Measurements from ENCODE around the gene ZEB1. TPM values are rescaled to one million over a fixed set of nuclear protein-coding genes. Genes with fewer than 3 reads are reported as not detected.

ZEB1 gene
- total and polyA plus RNA-seq, 2 of the 8 experiments (the other 6 are each of a cell fraction or from before 2014, with no cell fraction given): 0.08 to 0.15 TPM

DNA sequence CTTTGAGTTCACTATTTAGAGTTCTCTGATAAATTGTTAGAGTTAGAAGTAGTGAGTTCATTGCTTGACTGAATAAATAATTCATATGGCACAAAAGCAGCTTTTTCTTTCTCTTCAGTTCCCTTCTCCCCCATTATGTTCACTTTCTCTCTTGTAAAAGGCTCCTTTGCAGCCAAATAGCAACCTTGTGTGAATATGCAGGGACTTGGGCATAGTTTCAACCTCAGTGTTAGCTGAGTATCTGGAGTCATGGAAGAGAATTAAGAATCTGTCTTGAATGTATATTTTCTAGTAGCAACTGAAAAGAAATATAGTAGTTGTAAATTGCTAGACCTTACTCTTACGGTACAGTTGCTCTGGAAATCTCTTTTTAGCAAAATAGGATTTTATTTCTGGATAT is 31.9 kb downstream of the ZEB1 start:
- FAIRE-seq (no peak), DNase-seq (ENCODE audit: low read depth in 1 of 2, low spot score in 2 of 2) (no peak)
- ChIA-PET POLR2A (ENCODE audit: partially characterized antibody) (no interaction called here), CTCF (ENCODE audit: partially characterized antibody) (no interaction called here)
- Histone ChIP-seq H3K9me3 (ENCODE audit: insufficient read depth in 2 of 2, low read depth in 1 of 2, low read length in 1 of 2) (no peaks in the 10 kb centered on the region), H3K4me3 (ENCODE audit: extremely low read depth in 1 of 4, insufficient read depth in 2 of 4, low read depth in 3 of 4, low read length in 4 of 4) (no peak overlapping the region), H3K23ac (ENCODE audit: insufficient read length) (no peak overlapping the region), H3K4me1 (replicated peaks in 1 of 4; ENCODE audit: control insufficient read depth in 3 of 4, insufficient read depth in 4 of 4, low read length in 3 of 4) (peaks cover 0 to 3% (median 1%) of the 10 kb centered on the region in 4 experiments; a peak in 1 of 7 replicates), H2BK5ac (ENCODE audit: low read depth, low read length) (no peak overlapping the region), H3K56ac (replicated peaks; ENCODE audit: insufficient read length, low read depth, low read length) (no peak overlapping the region), H3K23me2 (ENCODE audit: low read depth, low read length) (no peaks in the 10 kb centered on the region; the same call in 1 of the 2 replicates), H3K27ac (ENCODE audit: low read depth, low read length) (no peak overlapping the region), H3K36me3 (ENCODE audit: control insufficient read depth in 2 of 4, insufficient read depth in 4 of 4, low read length in 3 of 4) (no peaks in the 10 kb centered on the region), H4K20me1 (replicated peaks in 1 of 2; ENCODE audit: control insufficient read depth in 1 of 2, insufficient read depth in 2 of 2, low read length in 2 of 2) (no peaks in the 10 kb centered on the region), H2AFZ (ENCODE audit: low read length) (0 out of 2 replicates have a peak overlapping the region, but pooled peaks have one; percentile 26), H3K79me2 (ENCODE audit: control insufficient read depth in 1 of 2, insufficient read depth in 2 of 2, low read length in 2 of 2) (no peaks in the 10 kb centered on the region), H2BK12ac (ENCODE audit: low read depth, low read length) (no peak overlapping the region), H2BK15ac (ENCODE audit: low read length) (no peak overlapping the region), H3K4me2 (ENCODE audit: insufficient read depth in 1 of 2, low read depth in 2 of 2, low read length in 2 of 2) (no peak overlapping the region), H3K18ac (ENCODE audit: extremely low read depth, low read length) (no peak overlapping the region), H3K79me1 (ENCODE audit: low read depth, low read length) (no peaks in the 10 kb centered on the region), H3K27me3 (replicated peaks in 1 of 4; ENCODE audit: control insufficient read depth in 3 of 4, extremely low read depth in 1 of 4, insufficient read depth in 3 of 4, low read length in 3 of 4) (peaks cover 0 to 1% (median 0%) of the 10 kb centered on the region in 4 experiments; a peak in 2 of 7 replicates), H3K9ac (replicated peaks in 1 of 4; ENCODE audit: extremely low read depth in 1 of 4, low read depth in 3 of 4, low read length in 3 of 4) (no peak overlapping the region), H3K14ac (ENCODE audit: insufficient read length) (no peak overlapping the region), H4K8ac (ENCODE audit: extremely low read depth, insufficient read depth, low read length) (no peak overlapping the region), H4K91ac (replicated peaks; ENCODE audit: insufficient read length, low read length) (no peak overlapping the region), H3K4ac (replicated peaks; ENCODE audit: insufficient read length, low read depth, low read length) (no peak overlapping the region), H2BK20ac (ENCODE audit: low read length) (no peak overlapping the region), H2BK120ac (replicated peaks; ENCODE audit: low read depth, low read length) (no peak overlapping the region), H2AK5ac (ENCODE audit: low read depth, low read length) (no peak overlapping the region), H4K5ac (ENCODE audit: insufficient read length, low read depth, low read length) (no peak overlapping the region)
- WGBS, 2 experiments (ENCODE audit: extremely low coverage in 1 of 2, insufficient coverage in 1 of 2, insufficient read length in 1 of 2, insufficient replicate concordance in 2 of 2, low coverage in 1 of 2, low lambda C conversion rate in 2 of 2, missing lambda C conversion rate in 1 of 2): 85% methylated on average over 1 of the region's 1 CpG; no CpG with 5 or more reads in 1 of the 2 experiments
- TF ChIP-seq CTBP2 (IDR thresholded peaks at IDR 0.05; ENCODE audit: borderline replicate concordance, insufficient read depth, insufficient read length, low read length): no peak
- TF ChIP-seq RBBP5 (IDR thresholded peaks at IDR 0.05; ENCODE audit: borderline replicate concordance, low read depth, low read length): no peak
- TF ChIP-seq SP1 (IDR thresholded peaks at IDR 0.05; ENCODE audit: low read depth, low read length): no peak
- TF ChIP-seq SUZ12 (IDR thresholded peaks at IDR 0.05; ENCODE audit: low read length): no peak
- no peak for TF ChIP-seq YY1 (IDR thresholded peaks at IDR 0.05; ENCODE audit: low read depth, low read length)
